PFSK-1 (cell line): ENCODE results near the gene MUC21.

Source experiments
- FOXP2 ChIP-seq: optimal IDR thresholded peaks from 2 replicates; pipeline ENCODE3; 2011; ENCODE audit warnings: borderline replicate concordance, control low read depth, inconsistent platforms; ENCODE audit not compliant: insufficient read depth; ENCODE audit errors: extremely low read length, extremely low read depth
- POLR2AphosphoS5 ChIP-seq: IDR thresholded peaks from 2 replicates; pipeline ENCODE4 v1.6.1; 2012; ENCODE audit warnings: low read depth, mild to moderate bottlenecking, control low read depth, low read length, moderate library complexity
- REST ChIP-seq, 2 experiments: IDR thresholded peaks; 2 replicates each; pipeline versions ENCODE4 v1.6.1 to v1.8.0; 2011 to 2012; ENCODE audit warnings: low read depth in 2 of 2, low read length in 2 of 2, control low read depth in 1 of 2, inconsistent platforms in 1 of 2, mild to moderate bottlenecking in 1 of 2, moderate library complexity in 1 of 2; ENCODE audit not compliant: insufficient read depth in 1 of 2
- SIN3A ChIP-seq: IDR thresholded peaks from 2 replicates; pipeline ENCODE4 v1.6.1; 2012; ENCODE audit warnings: mild to moderate bottlenecking, low read length, moderate library complexity, borderline replicate concordance; ENCODE audit not compliant: insufficient read depth
- TAF1 ChIP-seq: IDR thresholded peaks from 2 replicates; pipeline ENCODE4 v1.6.1; 2012; ENCODE audit warnings: low read length, control low read depth, borderline replicate concordance; ENCODE audit not compliant: insufficient read depth

GRCh38 chr6:31007694-31008093, 24.2 kb downstream of the MUC21 start:
- no peak for TF ChIP-seq REST (IDR thresholded peaks at IDR 0.05; ENCODE audit: insufficient read depth in 1 of 2, low read depth in 2 of 2, low read length in 2 of 2)
- no peak for TF ChIP-seq POLR2AphosphoS5
- no peak for TF ChIP-seq SIN3A
- TF ChIP-seq TAF1, result no peak
- no peak for TF ChIP-seq FOXP2
